Stimulated activated CD4-positive, alpha-beta T cell treated with anti-CD3 and anti-CD28 coated beads, TNF-alpha, amount 100 ng/mL, for 24 hours (primary cell): Measurements from ENCODE around the gene C5.

Experiments
- DNase-seq, 3 experiments: peaks; one replicate each; pipeline ENCODE4 v3.0.0-alpha.2; 2020; ENCODE audit warnings: low read depth in 3 of 3

Gene C5

GRCh38 chr9:120911295-120911837, 138.7 kb downstream of the C5 start:
- no peak for DNase-seq

- DNase-seq, result no peak
Observed at GRCh38 chr9:120910643-120911042, 139.4 kb downstream of the C5 start.

GRCh38 chr9:120909904-120910303, 140.2 kb downstream of the C5 start:
- DNase-seq, result no peak

GRCh38 chr9:120905315-120906164, 144.5 kb downstream of the C5 start:
- DNase-seq, result no peak

DNA sequence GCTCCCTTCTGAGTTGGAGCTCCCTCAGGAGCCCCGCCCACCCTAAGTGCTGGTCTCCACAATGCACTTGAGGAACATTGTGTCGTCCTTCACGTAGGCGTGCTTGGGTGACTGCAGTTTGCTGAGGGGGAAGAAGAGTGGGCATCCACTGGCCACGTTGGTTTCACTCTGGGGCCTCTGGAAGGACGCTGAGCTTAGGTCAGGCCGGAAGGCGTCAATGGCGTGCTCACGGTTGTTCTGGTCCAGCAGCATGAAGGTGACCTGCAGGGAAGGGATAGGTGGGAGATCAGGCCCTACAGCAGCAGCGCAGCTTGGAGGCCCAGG, 145.1 kb downstream of the C5 start:
- no peak for DNase-seq

DNA sequence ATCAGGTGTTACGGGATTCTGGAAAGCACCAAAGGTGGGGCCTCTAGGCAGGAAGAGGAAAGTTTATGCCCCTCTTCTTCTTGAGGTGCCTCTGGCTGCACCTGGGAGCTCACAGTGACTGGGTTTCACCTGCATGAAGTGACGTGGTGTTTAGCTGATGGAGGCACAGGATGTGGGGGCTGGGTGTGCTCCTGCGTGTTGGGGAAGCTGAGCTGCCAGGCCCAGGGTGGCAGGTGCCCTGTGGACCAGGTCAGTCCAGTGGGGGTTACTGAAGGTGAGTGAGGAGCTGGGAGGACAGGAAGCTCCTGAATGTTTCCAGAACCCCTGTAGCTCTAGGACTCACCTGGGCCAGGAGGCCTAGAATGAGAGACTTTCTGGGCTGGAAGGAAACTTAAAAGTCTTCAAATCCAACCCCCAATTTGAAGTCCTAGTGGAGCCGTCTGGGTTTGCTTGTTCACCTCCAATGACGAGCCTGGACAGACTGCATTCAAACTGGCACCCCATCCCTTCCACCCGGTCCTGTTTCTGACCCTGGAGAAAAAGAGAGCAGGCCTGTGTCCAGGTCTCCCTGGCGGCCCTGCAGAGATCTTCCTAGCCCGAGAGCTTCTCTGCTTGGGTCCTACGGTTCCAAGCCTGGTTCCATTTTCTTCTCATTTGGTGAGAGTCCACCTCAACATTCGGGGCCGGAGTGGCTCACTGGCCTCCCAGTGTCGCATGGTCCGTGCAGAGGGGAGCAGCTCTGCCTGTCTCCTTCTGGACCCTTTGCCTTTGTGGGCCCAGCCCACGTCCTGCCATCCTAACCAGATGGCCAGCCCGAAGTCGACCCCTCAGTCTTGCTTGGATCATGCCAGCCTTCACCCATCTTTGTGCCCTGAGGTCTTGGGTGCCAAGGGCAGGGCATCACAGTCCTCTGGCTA, 145.8 kb downstream of the C5 start:
- no peak for DNase-seq

DNA sequence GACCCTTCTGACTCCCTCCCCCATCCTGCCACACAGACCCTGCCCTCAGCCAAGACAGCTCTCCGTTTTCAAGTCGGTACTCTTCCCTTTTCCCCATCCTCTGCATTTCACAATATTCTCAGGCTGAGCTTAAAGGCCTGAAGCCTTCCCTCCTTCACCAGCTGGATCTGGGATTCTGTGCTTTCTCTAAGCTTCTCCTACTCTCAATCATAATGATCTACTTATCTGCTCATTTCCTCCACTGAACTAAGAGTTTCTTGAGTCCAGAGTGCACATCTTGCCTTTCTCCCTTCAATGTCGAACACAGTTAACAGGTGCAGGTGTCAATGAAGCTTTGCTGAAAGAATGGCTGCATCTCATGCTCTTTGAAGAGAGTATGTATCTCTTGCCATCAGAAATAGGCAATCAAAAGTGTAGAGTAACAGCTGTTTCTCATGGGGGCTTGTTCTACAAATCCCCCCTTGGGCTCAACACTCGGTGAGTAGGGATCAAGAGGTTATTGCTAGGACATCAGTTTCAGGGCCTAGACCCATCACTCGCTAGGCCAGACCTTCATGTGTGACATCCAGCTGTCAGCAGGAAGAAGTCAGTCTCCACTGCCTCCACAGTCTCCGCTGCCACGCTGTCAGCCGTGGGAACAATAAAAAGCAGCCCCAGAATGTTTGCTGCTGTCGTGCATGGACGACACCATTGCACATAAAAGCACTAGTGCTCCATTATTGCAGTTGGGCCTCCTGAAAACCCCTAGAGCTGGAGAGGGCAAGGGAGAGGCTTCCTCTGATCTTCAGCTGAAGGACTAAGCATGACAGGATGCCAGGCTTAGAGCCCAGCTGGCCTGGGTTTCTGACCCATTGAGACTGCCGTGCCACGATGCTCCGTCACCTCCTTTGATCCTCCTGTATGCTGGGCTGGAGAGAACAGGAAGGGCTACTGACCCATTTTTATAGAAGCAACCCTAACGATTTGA, 147.2 kb downstream of the C5 start:
- no peak for DNase-seq
